Activated T-cell treated with anti-CD3 and anti-CD28 coated beads for 48 hours (primary cell): ENCODE results near the gene PHETA2.
A peak's percentile ranks its signal among the peaks of the same experiment; 100 is the strongest.

Source experiments
- DNase-seq: peaks from one replicate; pipeline ENCODE4 v3.0.0-alpha.2; 2020; ENCODE audit warnings: low read depth

The PHETA2 gene

GRCh38 chr22:42074132-42074811 is at the start of gene PHETA2:
Gene PHETA2, plus strand, starts transcription at chr22:42074248. Its CDS starts 3,046 bp downstream, at chr22:42077294.
- peak; percentile 51 for DNase-seq

- DNase-seq: no peak
Observed at GRCh38 chr22:42025421-42025820, 48.6 kb upstream of the PHETA2 start.

GRCh38 chr22:42026705-42027104 is 47.3 kb upstream of the PHETA2 start:
- no peak for DNase-seq

GRCh38 chr22:42033263-42034181 is 40.5 kb upstream of the PHETA2 start:
- no peak for DNase-seq

- DNase-seq: no peak
Observed at GRCh38 chr22:42035256-42035655, 38.8 kb upstream of the PHETA2 start.

- no peak for DNase-seq
Observed at GRCh38 chr22:42039271-42039670, 34.8 kb upstream of the PHETA2 start.

- no peak for DNase-seq
Observed at GRCh38 chr22:42041784-42042183, 32.3 kb upstream of the PHETA2 start.

GRCh38 chr22:42050641-42051180 is 23.3 kb upstream of the PHETA2 start:
- DNase-seq: no peak

GRCh38 chr22:42052765-42053164 is 21.3 kb upstream of the PHETA2 start:
- no peak for DNase-seq

- DNase-seq: no peak
Observed at GRCh38 chr22:42056757-42057511, 17.1 kb upstream of the PHETA2 start.

GRCh38 chr22:42060489-42060888 is 13.6 kb upstream of the PHETA2 start:
- DNase-seq: no peak

GRCh38 chr22:42061041-42061440 is 13.0 kb upstream of the PHETA2 start:
- no peak for DNase-seq

GRCh38 chr22:42062506-42063170 is 11.4 kb upstream of the PHETA2 start:
- DNase-seq: no peak

GRCh38 chr22:42064629-42065028 is 9.4 kb upstream of the PHETA2 start:
- no peak for DNase-seq

GRCh38 chr22:42065438-42066125 is 8.5 kb upstream of the PHETA2 start:
- DNase-seq: no peak

GRCh38 chr22:42066126-42066761 is 7.8 kb upstream of the PHETA2 start:
- no peak for DNase-seq

GRCh38 chr22:42066937-42067336 is 7.1 kb upstream of the PHETA2 start:
- DNase-seq: no peak

GRCh38 chr22:42067671-42068251 is 6.3 kb upstream of the PHETA2 start:
- DNase-seq: no peak

- DNase-seq: no peak
Observed at GRCh38 chr22:42068291-42068690, 5.8 kb upstream of the PHETA2 start.
